GM18511 (cell line): Measurements from ENCODE around the gene APBB2.
"Not testable (repeated sequence)": the region's sequence is repeated elsewhere in the genome, so short reads cannot be mapped to it uniquely, and the experiment has no call there.

Experiments used
- ATAC-seq: cut with Tn5 transposase; IDR thresholded peaks from one replicate; pipeline ENCODE4 v1.9.1; 2021; ENCODE audit warnings: mild to moderate bottlenecking, moderate library complexity; ENCODE audit not compliant: unreplicated experiment

Gene APBB2

GRCh38 chr4:40840255-40840984 lies 373.9 kb downstream of the APBB2 start:
- ATAC-seq = peak; percentile 62

- no peak for ATAC-seq
Observed at GRCh38 chr4:40838742-40839141, 375.6 kb downstream of the APBB2 start.

GRCh38 chr4:40837094-40837870 lies 377.1 kb downstream of the APBB2 start:
- ATAC-seq = no peak

GRCh38 chr4:40833212-40833611 lies 381.1 kb downstream of the APBB2 start:
- ATAC-seq = no peak

GRCh38 chr4:40832175-40832574 lies 382.2 kb downstream of the APBB2 start:
- ATAC-seq = no peak

GRCh38 chr4:40831146-40831907 lies 383.0 kb downstream of the APBB2 start:
- ATAC-seq = no peak

GRCh38 chr4:40829586-40829985 lies 384.8 kb downstream of the APBB2 start:
- ATAC-seq = no peak

- ATAC-seq = no peak
Observed at GRCh38 chr4:40828661-40829060, 385.7 kb downstream of the APBB2 start.

- ATAC-seq = no peak
Observed at GRCh38 chr4:40827758-40828157, 386.6 kb downstream of the APBB2 start.

- no peak for ATAC-seq
Observed at GRCh38 chr4:40826821-40827220, 387.5 kb downstream of the APBB2 start.

GRCh38 chr4:40825014-40825838 lies 389.1 kb downstream of the APBB2 start:
- no peak for ATAC-seq

- no peak for ATAC-seq
Observed at GRCh38 chr4:40822420-40823166, 391.7 kb downstream of the APBB2 start.

GRCh38 chr4:40820101-40820500 lies 394.2 kb downstream of the APBB2 start:
- no peak for ATAC-seq

- ATAC-seq = not testable (repeated sequence)
Observed at GRCh38 chr4:40817157-40817556, 397.2 kb downstream of the APBB2 start.

- ATAC-seq = no peak
Observed at GRCh38 chr4:40812856-40813255, 401.5 kb downstream of the APBB2 start.

- no peak for ATAC-seq
Observed at GRCh38 chr4:40812386-40812785, 402.0 kb downstream of the APBB2 start.

- no peak for ATAC-seq
Observed at GRCh38 chr4:40811956-40812355, 402.4 kb downstream of the APBB2 start.

GRCh38 chr4:40808926-40809457 lies 405.4 kb downstream of the APBB2 start:
- no peak for ATAC-seq

GRCh38 chr4:40804598-40804997 lies 409.7 kb downstream of the APBB2 start:
- no peak for ATAC-seq

- ATAC-seq = peak; percentile 88
Observed at GRCh38 chr4:40800064-40800463, 414.3 kb downstream of the APBB2 start.
